Right renal cortex interstitium (tissue), 3 donors: ENCODE measurements around the gene SRCAP. TPM values are rescaled to one million over a fixed set of nuclear protein-coding genes. Genes with fewer than 3 reads are reported as not detected.
A peak's percentile ranks its signal among the peaks of the same experiment; 100 is the strongest.

Experiments used
- DNase-seq, 3 donors: peaks; one replicate each; pipeline ENCODE4 v3.0.0-alpha.2; 2013; ENCODE audit warnings: low read depth in 3 of 3, low spot score in 2 of 3
- polyA plus RNA-seq, 3 donors: library from polyadenylated mRNA; unstranded; fragments of 120-200 nt; gene quantifications; one replicate each; pipeline ENCODE4 v1.2.1, GENCODE V29; 2013; ENCODE audit not compliant: insufficient read length in 3 of 3

SRCAP gene
- 10 to 100 TPM; 27.6 to 31.4 (median 28.2) TPM for polyA plus RNA-seq

- peak; percentile 57 to 74 (median 67) for DNase-seq
These were observed at the start of gene SRCAP for GRCh38 chr16:30698816-30699614. Gene SRCAP, plus strand, starts transcription at chr16:30699171. Its CDS starts 1,654 bp downstream, at chr16:30700825.

DNA sequence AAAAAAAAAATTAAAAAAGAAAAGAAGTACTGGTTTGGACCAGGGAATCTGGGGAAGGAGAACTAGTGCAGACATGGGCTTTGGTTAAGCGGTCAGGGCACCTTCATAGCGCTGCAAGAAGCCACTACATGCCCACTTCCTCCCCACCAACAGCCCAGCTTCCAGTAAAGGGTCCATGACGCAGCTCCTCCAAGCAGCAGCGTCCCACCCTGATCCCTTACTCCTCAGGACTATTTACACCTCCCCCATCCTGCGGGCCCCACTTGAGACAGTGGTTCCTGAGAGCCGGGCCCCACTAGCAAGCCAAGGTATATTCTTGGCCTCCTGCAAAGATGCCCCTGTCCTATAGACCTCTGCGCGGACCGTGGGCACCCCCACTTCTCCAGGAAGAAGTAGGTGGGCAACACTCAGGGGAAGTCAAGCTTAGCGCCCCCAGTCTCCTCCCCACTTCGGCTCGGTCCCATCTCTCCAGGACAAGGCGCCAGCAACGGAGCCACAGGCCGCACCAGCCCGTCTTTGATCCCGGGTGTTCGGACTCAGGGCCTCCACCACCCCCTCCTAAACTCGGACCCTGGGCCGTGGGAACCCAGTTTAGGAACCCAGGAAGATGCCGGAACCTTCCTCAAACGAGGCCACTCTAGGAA lies 49.1 kb upstream of the SRCAP start:
- no peak for DNase-seq

DNA sequence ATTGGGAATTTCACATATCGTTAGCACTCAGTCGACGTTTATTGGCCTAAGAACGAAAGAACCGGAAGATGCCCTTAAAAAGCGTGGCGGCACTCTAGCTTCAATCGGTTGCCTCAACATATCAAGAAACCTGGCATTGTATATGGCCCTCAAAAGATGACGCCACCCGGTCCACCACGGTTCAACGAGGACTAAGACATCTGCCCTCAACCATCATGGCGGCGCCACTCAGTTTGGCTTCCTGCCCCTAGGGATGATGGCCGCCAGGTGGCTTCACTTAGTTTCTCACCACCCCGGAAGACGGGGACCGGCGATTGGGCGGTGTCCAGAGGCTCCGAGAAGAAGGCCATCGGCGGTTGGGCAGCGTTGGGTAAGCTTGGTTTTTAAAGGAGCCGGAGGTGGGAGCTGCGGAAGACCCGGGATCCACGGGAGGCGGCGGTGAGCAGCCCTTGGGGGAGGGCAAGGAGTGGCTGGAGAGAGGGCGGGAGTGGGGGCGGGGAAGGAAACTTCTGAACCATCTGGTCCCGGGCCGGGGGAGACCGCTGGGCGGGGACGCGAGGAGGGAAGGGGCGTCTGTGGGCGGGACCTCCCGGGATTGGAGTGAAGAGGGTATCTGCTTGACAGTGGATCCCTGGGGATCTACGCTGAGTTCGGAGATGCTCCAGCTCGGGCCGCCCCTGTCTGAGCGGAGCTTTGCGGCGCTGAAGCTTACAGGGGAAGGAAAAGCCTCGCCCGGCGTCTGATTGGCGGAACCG lies 48.4 kb upstream of the SRCAP start, which contains the start of gene PRR14:
PRR14 (plus strand) TSS at position 592 of the 755 bp plus-strand sequence. CDS start 686 bp downstream, outside the sequence.
- peak; percentile 99 for DNase-seq

DNA sequence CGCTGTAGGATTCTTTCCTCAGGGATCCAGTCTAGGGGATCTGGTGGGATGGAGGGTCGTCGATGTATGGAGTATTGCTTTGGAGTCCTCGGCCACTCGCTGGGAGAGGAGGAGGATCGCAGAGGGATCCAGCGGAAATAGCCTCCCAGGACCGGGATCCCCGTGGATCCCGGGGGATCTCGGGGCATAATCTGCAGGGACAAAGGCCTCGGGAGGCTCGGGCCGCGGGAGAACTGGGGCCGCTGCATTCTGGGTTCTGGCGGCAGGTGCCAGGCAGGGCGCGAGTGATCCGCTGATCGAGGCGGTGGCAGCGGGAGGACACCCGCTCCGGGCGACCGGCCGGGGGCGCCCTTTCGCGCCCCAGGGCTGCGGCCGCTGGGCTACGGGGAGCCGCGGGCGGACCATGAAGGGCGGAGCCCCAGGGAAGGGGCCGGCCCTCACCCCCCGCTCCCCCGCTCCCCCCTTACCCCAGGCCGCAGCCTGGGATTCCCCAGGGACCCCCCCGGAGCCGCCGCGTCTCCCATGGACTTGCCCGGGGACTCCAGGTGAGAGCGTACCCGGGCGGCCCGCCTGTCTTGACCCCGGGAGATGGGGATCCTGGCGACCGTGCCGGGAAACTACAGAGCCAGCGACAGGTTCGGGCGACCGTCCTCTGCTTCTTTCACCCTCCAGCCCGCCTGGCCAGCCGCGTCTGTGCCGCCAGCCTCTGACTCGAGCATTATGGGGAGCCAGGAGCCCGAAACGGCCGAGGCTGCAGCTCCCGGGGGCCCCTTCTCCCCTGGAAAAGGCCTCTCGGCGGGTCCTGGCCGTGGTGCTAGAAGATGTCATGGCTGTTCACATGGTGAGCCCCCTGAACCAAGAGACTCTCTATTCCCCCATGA lies 47.6 kb upstream of the SRCAP start:
- no peak for DNase-seq

- DNase-seq, result no peak
These were observed 47.0 kb upstream of the SRCAP start for GRCh38 chr16:30652005-30652296.

DNA sequence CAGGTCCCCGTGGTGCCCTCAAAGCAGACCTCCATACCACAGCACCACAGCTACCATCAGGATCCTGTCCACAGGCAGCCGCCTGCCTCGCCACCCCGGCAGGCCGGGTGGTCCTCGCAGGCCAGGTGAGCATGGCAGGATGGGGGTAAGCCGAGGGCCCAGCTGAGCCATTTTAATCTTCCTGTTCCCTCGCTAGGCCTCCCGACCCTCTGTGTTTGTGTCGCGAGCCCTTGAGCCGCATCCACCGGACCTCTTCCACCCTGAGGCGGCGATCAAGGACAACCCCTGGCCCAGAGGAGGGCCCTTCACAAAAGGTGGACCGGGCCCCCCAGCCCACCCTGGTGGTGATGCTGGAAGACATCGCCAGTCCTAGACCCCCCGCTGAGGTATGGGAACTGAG lies 46.3 kb upstream of the SRCAP start:
- no peak for DNase-seq

DNA sequence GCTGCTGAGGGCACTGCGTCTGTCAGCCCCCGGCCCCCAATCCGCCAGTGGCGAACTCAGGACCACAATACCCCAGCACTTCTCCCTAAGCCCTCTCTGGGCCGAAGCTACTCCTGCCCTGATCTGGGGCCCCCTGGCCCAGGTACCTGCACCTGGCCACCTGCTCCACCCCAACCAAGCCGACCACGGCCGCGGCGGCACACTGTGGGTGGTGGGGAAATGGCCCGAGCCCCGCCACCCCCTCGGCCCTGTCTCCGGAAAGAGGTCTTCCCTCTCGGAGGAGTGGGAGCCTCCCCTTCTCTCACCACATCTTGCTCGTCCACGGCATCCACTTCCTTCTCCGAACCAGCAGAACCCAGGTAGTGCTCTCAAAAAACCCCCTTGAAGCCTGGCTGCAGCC lies 44.1 kb upstream of the SRCAP start:
- no peak for DNase-seq

- DNase-seq, result no peak
These were observed 43.1 kb upstream of the SRCAP start for GRCh38 chr16:30655815-30656347.

GRCh38 chr16:30656388-30656787 lies 42.6 kb upstream of the SRCAP start:
- no peak for DNase-seq

DNA sequence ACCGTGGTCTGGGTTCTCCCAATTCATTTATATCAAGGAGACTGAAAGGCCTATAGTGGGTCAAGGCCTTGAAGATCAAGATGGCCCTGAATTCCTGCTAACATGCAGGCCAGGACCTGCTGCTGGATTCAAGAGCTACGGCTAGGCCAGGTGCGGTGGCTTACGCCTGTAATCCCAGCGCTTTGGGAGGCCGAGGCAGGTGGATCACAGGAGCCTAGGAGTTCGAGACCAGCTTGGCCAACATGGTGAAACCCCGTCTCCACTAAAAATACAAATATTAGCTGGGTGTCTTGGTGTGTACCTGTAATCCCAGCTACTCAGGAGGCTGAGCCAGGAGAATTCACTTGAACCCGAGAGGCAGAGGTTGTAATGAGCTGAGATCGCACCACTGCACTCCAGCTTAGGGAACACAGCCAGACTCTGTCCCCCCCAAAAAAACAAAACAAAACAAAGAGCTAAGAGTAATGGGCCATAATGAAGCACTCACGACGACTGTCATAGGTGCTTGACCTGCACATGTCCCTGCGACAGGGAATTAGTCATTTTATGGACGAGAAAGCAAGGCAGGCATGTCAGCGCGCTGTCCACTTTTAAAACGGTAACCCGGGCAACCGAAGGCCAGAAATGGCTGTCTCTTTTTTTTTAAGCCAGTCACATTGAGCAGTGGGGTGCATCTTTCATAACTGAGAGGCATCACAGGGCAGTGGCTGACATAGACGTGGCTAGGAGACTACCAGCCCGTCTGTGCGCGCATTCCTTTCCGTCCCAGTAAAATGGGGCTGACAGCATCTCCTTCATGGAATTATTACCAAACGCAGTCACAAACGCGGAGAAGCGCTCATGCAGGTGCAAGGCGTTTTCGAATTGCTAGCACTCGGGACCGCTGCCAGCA lies 41.8 kb upstream of the SRCAP start:
- DNase-seq, result no peak

DNA sequence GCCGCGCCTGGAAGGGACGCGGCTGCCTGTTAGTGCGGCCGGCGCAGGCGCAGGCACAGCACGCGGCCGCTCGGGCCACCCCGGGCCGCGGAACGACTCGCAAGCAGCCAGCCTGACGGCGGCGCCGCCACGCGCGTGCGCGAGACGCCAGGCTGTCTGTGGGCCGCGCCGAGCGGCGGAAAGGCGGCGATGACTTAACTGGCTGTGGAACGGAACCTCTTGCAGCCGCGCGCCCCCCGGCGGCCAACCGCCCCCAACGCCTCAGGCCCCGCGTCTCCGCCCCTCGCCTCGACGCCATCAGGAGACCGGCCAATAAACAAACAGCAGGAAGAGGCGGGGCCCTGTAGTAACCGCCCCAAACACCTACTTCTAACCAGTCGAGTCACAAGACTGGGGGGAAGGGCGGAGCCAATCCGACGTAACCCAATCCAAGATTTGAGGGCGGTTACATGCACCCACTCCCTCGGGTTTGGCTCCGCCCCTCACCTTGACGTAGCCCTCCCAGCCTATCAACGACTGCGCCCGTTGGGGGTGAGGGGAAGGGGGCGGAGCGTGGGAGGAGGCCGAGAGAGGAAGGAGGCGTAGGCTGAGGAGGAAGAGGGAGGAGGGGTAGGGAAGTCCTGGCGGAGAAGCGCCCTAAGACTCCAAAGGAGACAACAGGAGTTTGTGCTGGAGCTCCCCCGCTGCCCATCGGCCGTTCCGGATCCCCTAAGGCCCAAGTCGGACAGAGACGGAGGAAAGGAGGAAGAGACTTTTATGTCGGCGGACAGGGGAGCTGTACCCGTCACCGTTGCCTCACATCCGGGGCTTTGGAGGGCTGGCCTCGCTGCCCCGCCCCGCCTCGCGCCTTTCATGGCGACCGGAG lies 40.9 kb upstream of the SRCAP start, which contains the start of gene FBRS:
FBRS (plus strand) TSS at position 566 of the 865 bp plus-strand sequence. CDS start 1,088 bp downstream, outside the sequence.
- peak; percentile 100 for DNase-seq

DNA sequence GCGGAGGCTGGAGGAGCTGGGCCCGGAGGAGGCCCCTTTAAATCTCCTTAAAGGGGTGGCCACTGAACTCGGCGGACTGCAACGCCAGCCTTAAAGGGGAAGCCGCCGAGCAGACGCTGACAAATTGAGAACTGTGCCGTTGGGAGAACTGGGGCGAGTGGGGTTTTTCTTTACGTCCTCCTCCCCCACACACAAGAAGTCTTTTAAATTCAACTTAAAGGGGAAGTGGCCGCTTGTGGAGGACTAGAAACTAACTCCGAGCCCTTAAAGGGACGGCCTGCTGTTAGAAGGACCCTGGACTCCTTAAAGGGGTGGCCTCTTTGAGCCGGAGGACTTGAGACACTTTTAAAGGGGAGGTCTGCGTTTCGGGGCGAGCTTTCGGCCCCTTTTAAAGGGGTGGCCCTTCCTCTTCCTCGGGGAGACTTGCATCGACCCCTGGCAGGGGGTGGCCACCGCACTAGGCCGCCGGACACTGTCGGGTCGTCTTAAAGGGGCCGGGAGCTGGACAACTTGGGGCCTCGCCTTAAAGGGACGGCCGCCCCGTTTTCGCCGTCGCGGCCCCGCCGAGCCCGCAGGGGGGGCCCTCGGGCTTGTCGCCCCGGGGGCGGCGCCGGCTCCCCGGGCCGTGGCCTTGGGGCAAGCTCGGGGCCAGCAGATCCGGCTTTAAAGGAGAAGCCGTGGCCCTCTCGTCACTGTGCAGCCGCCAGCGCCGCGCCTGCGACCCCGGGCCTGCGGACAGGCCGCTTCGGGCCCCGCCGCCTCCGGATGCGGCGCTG lies 40.1 kb upstream of the SRCAP start:
- DNase-seq, result peak; percentile 90 to 96 (median 94)

DNA sequence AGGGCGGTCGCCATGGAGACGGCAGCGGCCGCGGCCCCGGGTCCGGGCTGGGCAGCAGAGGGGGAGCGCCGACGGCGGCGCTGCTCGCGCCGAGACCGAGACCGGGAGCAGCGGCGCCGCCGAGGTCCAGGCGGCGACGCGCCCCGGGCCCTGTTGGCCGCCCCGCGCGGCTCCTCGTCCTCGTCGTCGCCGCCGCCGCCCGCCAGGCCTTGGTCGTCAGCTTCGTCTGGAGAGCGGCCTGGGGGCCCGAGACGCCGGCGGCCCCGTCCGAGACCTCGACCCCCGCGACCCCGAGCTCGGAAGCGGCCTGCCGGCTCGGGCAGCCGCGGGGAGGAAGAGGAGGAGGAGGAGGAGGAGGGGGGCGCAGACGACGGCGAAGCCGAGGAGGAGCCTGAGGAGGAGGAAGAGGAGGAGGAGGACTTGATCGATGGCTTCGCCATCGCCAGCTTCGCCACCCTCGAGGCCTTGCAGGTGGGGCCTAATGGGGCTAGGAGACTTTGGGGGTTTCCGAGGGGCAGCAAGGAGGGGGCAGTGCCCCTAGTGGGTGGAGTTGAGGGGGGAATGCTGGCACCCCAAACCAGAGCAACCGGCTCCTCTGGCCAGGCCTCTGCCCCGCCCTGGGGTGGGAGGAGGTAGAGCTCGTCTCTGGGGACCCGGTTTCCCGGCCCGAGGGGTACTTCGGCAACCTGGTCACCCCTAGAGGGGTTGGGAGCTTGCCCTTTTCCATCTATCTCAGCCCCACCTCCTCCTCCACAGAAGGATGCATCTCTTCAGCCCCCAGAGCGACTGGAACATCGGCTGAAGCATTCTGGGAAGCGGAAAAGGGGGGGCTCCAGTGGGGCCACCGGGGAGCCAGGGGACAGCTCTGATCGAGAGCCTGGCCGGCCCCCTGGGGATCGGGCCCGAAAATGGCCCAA lies 39.2 kb upstream of the SRCAP start:
- DNase-seq, result no peak

DNA sequence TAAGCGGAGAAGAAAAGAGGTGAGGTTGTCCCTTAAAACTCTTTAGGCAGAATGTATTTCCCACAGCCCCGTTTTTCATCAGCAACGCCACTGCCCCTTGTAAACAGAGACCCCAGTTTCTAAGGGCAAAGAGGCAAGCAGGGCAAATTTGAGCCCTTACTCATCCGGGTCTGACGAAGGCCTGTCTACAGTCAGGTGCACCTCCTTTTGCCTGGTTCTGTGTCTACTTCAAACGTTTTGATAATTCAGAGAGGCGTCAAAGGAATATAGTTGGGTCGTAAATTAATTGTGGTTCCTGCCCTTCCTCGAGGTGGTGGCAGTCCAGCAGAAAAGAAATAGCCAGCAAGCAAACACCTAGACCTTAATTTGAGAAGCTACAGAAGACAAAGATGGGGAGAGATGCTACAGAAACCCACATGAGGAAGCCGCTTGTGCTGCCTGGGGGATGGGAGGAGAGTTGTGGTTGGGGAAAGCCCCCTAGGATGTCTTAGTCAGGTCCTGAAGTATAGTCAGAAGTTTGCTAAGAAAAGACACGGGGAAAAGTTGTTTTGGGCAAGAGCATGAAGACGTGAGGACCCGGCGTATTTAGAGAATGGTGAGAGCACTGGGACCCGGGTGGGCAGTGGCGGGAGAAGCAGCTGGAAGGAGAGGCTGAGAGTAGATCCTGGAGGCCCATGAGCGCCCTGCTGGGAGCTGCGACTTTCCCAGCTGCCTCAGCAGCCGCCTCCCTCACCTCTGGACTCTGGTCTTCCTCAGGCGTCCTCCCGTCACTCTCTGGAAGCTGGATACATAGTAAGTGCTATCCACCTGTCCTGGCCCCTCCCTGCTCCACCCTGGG lies 38.3 kb upstream of the SRCAP start:
- DNase-seq, result no peak

GRCh38 chr16:30662449-30662848 lies 36.5 kb upstream of the SRCAP start:
- no peak for DNase-seq
